GM21737 (cell line): Measurements from ENCODE around the gene GNPTG.

Experiments used
- ATAC-seq: cut with Tn5 transposase; IDR thresholded peaks from one replicate; pipeline ENCODE4 v1.9.1; 2021; ENCODE audit warnings: mild to moderate bottlenecking, moderate library complexity; ENCODE audit not compliant: unreplicated experiment

GNPTG gene

DNA sequence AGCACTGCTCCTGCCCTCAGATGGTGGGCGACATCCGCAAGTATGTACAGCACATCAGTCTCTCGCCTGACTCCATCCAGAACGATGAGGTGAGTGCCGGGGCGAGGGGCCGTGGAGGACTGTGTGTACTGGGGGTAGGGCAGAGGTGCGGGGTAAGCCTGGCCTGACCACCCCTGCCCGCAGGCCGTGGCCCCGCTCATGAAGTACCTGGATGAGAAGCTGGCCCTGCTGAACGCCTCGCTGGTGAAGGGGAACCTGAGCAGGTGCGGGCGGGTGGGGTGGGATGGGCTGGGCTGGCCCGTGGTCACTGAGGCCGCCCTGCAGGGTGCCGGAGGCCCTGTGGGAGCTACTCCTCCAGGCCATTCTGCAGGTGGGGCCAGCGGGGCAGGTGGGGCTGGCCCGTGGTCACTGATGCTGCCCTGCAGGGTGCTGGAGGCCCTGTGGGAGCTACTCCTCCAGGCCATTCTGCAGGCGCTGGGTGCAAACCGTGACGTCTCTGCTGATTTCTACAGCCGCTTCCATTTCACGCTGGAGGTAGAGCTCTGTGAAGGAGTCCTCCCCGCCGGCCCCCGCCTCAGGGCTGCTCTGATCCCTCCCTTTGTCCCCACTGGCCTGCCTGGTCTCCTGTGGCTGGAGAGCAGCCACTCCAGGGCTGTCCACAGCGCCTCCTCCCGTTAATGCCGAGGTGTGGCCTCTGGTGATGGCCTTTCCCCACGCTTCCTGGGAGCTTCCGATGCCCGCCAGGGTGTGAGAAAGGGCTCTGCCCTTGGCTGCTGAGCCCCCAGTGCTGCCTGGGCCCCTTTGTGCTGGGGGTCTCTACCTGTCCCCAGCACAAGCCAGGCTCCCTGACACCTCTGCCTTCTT is 5.1 kb upstream of the GNPTG start:
- ATAC-seq, result no peak

DNA sequence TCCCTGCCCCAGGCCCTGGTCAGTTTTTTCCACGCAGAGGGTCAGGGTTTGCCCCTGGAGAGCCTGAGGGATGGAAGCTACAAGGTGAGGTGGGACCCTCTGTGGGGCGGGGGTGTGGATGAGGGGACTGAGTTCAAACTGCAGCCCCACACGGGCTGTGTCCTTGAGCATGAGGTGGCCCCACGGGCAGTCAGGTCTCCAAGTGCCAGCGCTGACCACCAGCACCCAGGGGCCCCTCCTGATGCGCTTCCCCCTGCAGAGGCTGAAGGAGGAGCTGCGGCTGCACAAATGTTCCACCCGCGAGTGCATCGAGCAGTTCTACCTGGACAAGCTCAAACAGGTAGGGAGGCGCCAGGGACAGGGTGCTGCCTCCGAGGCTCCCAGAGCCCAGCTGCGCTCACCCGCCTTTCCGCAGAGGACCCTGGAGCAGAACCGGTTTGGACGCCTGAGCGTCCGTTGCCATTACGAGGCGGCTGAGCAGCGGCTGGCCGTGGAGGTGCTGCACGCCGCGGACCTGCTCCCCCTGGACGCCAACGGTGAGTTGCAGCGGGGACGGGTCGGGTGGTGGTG is 4.4 kb upstream of the GNPTG start:
- no peak for ATAC-seq

DNA sequence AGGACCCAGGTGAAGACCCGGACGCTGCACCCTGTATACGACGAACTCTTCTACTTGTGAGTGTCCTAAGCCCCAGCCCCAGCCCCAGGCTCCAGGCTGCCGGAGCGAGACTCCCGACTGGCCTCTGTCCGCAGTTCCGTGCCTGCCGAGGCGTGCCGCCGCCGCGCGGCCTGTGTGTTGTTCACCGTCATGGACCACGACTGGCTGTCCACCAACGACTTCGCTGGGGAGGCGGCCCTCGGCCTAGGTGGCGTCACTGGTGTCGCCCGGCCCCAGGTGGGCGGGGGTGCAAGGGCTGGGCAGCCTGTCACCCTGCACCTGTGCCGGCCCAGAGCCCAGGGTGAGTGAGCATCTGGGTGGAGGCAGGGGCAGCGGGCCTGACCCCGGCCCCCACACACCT is 3.8 kb upstream of the GNPTG start:
- no peak for ATAC-seq

DNA sequence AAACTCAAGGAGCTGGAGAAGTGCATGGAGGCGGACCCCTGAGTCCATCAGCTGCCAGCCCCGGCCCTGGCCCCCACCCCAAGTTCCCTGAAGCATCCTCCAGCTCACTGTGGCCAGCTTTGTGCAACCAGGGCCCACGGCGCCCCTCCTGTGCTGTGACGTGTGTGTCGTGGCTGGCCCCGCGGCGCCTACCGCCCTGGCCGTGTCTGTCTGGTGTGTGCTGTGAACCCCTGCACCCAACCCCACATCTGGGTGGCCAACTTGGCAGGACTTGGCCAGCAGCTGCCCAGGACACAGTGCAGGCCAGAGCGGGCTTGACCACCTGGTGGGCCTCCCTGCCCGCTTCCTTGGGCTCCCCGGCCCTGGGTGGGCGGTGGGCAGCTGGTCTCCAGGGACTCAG is 3.3 kb upstream of the GNPTG start:
- no peak for ATAC-seq

DNA sequence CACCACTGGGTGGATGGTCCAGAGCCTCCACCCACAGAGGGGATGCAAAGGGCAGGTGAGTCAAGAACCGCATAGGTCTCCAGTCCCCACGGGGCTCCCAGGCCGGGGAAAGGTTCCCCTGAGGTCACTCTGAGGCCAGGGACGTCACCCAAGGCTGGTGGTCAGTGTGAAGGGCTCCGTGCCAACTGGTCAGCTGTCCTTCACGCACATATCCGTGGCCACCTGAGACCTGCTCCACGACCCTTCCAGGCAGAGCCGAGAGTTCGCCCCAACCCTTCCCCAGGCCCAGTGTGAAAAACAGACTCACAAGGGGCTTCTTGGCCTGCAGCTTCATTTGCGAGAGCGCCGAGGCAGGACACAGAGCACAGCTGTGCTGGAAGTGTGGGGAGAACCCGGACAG is 2.8 kb upstream of the GNPTG start:
- ATAC-seq, result no peak

DNA sequence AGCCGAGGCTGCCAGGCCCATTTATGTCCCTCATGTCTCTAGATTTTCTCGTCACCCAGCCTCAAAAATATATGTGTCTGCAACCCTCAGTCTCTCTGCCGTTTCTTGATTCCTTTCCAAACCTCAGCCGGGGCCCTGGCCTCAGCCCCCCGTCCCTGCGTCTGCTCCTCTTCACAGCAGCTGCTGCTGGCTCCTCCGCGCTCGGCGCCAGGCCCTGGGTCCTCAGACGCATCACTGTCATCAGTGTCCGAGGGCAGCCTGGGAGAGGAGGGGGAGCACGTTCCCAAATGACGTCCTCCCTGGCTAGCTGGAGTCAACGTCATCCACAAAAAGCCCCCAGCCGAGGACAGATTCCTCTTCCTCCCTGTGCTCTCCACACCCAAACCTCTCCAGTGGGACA is 2.4 kb upstream of the GNPTG start:
- no peak for ATAC-seq

DNA sequence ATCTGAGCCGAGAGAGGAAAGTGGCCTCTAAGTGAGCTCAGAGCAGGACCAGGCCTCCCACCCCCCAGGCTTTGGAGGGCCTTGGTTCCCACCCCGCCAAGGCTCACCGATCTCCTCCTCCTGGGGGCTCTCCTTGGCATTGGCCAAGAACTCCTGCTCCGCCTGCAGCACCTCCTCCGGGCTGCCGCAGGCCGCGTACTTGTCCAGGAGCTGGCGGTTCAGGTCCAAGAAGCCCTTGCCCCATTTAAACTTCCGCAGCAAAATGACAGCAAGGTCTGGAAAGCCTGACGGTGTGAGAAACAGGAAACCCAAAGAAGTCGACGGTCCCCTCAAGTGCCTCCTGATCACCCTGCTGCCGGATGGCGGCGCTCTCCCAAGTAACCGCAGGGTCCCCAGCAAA is 1.8 kb upstream of the GNPTG start:
- ATAC-seq, result no peak

DNA sequence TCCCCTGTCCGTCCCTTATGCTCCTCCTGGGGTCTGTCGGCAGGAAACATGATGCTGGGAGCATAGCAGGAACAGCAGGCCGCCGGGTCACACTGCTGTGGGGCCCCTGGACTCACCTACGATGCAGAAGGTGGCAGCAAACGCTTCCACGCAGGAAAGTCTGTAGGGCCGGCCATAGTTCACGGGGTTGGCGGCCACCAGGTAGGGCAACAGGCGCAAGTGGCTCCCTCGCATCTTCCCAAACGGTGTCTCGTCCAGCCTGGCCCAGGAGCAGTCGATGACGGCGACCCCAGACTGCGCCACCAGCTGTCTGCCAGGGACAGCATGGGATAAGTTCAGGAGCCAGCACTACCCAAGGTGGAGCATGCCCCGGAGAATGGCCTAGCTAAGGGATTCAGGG is 1.0 kb upstream of the GNPTG start:
- no peak for ATAC-seq

DNA sequence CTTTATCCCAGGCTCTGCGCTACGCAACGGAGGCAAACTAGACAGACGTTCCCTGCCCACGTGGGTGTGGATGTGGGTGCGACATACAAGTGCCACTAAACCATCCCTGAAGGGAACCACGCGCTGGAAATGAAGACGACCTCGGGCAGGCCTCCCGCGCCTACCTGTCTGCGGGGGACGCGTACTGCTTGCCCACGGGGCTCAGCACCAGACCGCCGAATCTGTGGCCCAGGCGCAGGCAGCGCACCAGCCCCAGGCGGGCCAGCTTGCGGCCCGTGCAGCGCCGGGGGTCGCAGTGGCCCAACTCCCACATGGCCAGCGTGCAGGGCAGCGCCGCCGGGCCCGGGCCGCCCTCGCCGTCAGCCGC is 533 bp upstream of the GNPTG start:
- ATAC-seq, result no peak

DNA sequence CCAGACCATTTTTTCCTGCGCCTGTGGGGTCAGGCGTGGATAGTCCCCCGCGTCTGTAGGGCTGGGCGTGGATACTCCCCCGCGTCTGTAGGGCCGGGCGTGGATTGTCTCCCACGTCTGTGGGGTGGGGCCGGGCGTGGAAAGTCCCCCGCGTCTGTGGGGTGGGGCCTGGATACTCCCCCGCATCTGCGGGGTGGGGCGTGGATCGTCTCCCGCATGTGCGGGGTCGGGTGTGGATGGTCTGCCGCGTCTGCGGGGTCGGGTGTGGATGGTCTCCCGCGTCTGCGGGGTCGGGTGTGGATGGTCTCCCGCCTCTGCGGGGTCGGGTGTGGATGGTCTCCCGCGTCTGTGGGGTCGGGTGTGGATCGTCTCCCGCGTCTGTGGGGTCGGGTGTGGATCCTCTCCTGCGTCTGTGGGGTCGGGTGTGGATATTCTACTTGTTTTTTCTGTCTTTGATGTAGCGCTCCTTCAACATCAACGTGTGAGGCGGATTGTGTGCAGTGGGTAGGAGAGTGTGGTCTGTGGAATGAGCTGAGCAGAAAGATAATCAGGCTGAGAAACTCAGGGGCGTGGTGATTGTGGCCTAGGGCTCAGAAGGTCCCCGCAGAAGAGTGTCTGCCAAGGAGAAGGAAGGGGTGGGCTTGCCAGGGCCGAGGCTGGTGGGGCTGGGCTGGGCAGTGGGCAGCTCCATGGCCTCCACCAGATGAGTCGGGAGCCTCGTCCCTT is 3.2 kb downstream of the GNPTG start:
- no peak for ATAC-seq

DNA sequence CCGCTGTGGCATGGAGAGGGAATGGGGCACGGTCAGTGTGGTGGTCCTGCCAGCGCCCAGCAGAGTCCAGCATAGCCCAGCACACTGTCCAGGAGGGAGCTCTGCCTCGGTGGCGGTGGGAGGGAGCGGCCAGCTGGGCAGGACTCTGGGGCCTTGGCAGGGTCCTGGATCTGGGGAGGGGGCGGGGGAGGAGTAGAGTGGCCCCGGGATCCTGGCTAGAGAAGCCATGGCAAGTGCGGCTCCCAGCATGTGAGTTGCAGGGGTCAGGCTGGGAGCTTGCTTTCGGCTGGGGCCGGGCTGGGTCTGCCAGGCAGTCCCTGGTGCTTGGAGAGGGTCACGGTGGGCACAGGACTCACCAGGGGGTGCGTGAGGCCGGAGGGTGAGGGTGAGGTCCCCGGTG is 3.9 kb downstream of the GNPTG start:
- ATAC-seq, result no peak

DNA sequence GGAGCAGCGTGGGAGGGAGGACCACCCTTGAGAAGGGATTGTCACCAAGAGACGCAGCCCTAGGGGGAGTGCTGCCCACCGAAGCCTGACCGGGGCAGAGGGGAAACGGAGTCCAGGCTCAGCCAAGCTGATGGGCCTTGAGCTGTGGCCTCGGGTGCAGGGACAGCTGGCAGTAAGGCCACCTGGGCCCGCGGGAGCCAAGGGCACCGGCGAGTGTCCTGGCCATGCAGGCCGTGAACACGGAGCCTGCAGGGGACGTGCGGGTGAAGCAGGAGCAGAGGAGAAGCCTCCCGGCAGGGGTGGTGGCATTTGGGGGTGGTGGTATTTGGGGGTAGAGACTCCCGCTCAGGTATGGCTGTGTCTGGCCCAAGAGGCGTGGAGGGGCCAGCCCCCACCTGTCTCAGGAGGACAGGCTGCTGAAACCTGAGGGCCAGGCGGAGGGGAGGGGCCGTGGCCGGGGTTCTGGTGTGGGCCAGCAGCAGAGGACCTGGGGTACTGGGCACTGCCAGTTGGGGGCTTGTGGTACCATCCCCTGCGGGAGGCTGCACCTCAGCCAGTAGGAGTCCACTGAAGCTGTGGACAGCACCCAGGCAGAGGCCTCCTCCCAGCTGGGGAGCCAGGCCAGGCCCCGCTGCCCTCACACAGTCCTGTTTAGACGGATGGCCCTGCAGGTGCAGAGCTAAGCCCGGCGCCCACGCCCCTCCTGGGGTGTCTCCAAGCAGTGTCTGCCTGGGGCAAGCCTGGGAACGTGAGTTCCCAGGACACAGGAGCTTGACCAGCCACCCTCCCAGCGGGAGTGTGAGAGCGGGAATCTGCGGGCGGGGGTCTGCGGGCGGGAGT is 4.5 kb downstream of the GNPTG start:
- ATAC-seq, result no peak

DNA sequence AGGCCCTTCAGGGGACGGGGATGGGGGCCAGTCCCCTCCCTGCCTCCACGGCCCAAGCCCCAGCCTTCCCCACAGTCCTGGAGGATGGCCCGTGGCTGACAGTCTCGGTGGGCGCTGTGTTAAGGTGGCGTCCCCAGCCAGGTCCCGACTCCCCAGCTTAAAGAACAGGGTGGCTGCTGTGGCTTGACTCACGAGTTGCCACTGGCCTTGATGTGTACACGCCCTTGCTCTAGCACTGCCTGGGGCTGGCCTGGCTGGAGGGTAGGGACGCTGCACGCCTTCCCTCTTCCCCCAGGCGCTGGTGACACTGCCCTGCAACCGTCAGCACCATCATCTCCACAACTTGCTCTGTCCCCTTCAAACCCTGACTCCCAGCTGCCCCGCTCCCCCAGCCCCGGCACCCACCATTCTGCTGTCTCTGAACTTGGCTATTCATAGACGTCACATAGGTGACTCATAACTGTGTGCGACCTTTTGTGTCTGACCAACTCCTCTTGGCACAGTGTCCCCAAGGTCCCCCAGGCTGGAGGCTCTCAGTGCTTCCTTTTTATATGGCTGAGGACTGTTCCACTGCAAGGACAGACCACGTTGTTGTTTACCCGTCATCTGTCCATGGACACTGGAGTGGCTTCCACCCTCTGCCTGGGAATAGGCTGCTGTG is 6.3 kb downstream of the GNPTG start:
- no peak for ATAC-seq

DNA sequence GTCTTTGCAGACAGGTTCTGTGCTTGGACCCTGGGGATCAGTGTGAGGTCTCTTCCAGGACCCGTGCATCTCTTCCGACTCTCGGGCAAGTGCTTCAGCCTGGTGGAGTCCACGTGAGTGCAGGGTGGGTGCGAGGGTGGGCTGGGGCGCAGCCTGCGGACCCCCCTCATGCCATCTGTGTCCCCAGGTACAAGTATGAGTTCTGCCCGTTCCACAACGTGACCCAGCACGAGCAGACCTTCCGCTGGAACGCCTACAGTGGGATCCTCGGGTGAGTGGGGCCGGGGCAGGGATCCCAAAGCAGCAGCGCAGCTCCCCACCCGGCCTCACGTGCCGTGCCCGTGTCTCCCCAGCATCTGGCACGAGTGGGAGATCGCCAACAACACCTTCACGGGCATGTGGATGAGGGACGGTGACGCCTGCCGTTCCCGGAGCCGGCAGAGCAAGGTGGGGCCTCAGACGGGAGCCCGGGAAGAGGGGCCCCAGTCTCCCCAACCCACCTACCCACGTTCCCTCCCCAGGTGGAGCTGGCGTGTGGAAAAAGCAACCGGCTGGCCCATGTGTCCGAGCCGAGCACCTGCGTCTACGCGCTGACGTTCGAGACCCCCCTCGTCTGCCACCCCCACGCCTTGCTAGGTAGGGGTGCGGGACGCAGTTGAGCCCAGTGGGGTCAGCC is 10.1 kb downstream of the GNPTG start:
- ATAC-seq, result no peak

DNA sequence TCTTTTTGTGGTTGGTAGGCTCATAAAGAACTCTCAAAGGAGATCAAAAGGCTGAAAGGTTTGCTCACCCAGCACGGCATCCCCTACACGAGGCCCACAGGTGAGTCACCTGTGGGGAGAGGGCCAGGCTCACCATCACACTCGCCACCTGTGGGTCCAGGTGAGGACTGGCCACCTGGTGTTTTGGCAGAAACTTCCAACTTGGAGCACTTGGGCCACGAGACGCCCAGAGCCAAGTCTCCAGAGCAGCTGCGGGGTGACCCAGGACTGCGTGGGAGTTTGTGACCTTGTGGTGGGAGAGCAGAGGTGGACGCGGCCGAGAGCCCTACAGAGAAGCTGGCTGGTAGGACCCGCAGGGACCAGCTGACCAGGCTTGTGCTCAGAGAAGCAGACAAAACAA is 11.1 kb downstream of the GNPTG start:
- ATAC-seq, result no peak

DNA sequence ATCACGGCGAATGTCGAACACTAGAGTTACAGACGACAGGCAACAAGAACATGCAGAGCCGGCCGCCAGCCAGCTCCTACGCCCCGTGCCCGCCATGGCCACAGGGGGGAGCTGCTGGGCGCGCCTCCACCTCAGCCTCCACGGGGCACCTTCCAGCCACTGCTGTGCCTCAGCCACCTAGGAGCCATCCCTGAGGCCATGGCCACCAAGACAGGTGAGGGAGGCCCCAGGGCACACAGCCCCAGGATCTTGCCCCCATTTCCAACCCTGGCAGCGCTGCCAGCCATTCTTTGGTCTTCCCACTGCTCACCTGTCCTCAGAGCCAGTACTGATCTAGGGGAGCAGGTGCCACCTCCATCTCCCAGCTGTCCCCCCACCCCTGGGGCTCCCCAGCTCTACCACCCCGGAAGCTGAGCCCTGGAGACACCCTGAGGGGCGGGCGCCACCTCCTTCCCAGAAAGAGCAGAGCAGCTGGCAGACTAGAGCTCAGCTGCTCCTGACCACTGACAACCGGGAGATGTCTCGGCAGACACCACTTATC is 11.8 kb downstream of the GNPTG start:
- ATAC-seq, result peak; percentile 50

DNA sequence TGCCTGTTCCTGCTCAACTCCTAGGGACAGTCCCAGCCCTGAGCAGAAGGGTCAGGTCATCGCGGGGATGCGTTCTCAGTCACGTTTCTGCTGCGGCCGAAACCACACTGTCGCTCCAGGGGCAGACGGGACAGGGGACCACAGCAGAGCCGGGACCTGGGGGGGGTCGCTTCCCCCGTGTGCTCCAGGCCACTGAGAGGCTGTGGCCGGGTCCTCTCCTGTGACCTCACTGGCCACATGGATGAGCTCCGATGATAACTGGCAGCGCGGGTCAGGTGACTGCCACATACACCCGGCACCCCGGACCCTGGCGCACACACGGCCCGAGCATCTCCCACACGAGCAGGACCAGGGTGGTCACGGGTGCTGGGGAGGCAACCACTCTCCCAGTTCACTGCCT is 12.8 kb downstream of the GNPTG start:
- no peak for ATAC-seq

DNA sequence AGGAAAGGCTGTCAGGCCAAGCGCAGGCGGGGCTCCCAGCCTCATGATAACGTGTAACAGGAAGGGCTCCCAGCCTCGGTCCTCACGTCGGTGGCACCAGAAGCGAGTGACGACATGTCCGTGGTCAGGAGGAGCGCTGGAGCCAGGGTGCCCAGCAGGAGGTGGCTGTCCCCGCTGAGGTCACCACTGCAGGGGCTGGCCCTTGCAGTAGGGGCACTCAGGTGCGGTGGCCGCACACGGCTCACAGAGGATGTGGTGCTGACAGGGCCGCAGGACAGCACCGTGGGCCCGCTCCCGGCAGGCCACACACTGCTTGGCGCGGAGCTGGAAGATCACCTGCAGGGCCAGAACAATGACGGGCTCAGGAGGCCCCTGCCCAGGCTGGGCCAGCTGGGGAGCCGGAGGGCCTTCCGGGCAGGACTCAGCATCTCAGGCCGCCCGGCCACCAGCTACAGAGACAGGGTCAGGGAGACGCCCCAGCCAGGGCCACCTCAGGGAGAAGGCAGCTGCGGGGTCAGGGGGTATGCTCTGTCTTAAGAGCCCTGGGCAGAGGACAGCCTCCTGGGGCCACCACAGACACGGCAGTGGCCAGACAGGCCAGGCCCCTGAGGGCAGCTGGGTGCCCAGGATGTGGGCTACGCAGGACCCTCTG is 14.5 kb downstream of the GNPTG start:
- ATAC-seq, result no peak

DNA sequence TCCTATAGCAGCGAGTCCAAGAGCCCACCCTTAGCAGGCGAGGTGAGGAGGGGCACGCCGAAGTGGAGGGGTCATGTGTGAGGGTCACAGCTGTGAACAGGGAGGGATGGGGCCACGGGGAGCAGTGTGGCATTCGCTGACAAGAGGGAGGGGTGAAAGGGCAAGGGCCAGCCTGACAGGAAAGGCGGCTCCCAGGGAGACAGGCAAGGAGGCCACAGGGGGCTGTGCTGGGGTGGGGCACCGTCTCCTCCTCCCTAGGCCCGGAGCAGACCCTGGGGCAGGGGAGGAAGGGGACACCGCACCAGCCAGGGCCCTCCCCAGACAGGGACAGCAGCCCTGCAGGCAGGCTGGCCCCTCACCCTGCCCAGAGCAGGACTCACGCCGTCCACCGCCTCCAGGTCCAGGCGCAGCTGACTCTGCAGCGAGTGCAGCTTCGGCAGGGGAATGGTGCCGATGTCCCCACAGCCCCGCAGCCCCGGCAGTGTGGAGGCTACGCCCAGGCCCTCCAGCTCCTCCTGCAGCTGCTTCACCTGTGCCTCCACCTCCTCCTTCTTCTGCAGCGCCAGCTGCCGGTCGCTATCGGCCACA is 15.1 kb downstream of the GNPTG start:
- ATAC-seq, result no peak
